ENCODE measurements around the gene SIL1. TPM values are rescaled to one million over a fixed set of nuclear protein-coding genes. Genes with fewer than 3 reads are reported as not detected.

Gene SIL1
- total RNA-seq, 3 donors from 2014 or later (not counting 1 experiment from before 2014, with no cell fraction given), result 16.9 to 22.5 (median 22.4) TPM

- H3K27me3 Mint-ChIP-seq (ENCODE audit: low read depth in 2 of 2), result no peaks in the 10 kb centered on the region
- Histone ChIP-seq H3K27me3 (ENCODE audit: control insufficient read depth, insufficient read depth, low read length) (no peaks in the 10 kb centered on the region), H3K9me3 (ENCODE audit: control insufficient read depth, insufficient read depth, low read length) (no peaks in the 10 kb centered on the region), H3K4me1 (ENCODE audit: control insufficient read depth, insufficient read depth, low read length) (no peaks in the 10 kb centered on the region), H3K4me3 (ENCODE audit: low read length) (no peak overlapping the region), H3K36me3 (ENCODE audit: control insufficient read depth, insufficient read depth, low read length) (no peaks in the 10 kb centered on the region), H3K27ac (ENCODE audit: low read length) (no peak overlapping the region)
- TF ChIP-seq CTCF (IDR thresholded peaks at IDR 0.05), result no peak
- intact Hi-C loops (cut with micrococcal nuclease), result no loop called here
- DNase-seq, result no peak
- ATAC-seq, result no peak
- WGBS (ENCODE audit: insufficient coverage), result no CpG with 5 or more reads among the region's 1 CpG
- H3K9me3 Mint-ChIP-seq, result no peaks in the 10 kb centered on the region
- H3K4me1 Mint-ChIP-seq, result peaks cover 5 to 11% of the 10 kb centered on the region in 2 donors
- no peak overlapping the region for H3K27ac Mint-ChIP-seq
- H3K36me3 Mint-ChIP-seq, result no peaks in the 10 kb centered on the region
- no peak overlapping the region for H3K4me3 Mint-ChIP-seq
Observed at GRCh38 chr5:139094154-139095131, 103.7 kb downstream of the SIL1 start.

- no peak for ATAC-seq
Observed at GRCh38 chr5:139092741-139093343, 105.3 kb downstream of the SIL1 start.

GRCh38 chr5:139091439-139092156 is 106.6 kb downstream of the SIL1 start:
- no peak overlapping the region for H3K27ac Mint-ChIP-seq
- no peaks in the 10 kb centered on the region for H3K9me3 Mint-ChIP-seq
- Histone ChIP-seq H3K4me1 (ENCODE audit: control insufficient read depth, insufficient read depth, low read length) (no peaks in the 10 kb centered on the region), H3K27ac (ENCODE audit: low read length) (no peak overlapping the region), H3K9me3 (ENCODE audit: control insufficient read depth, insufficient read depth, low read length) (no peaks in the 10 kb centered on the region), H3K36me3 (ENCODE audit: control insufficient read depth, insufficient read depth, low read length) (no peaks in the 10 kb centered on the region), H3K27me3 (ENCODE audit: control insufficient read depth, insufficient read depth, low read length) (no peaks in the 10 kb centered on the region), H3K4me3 (ENCODE audit: low read length) (no peak overlapping the region)
- DNase-seq (no peak), ATAC-seq (no peak)
- no peak for TF ChIP-seq CTCF (IDR thresholded peaks at IDR 0.05)
- WGBS (ENCODE audit: insufficient coverage), result 46% methylated on average over 2 of the region's 5 CpGs
- no peaks in the 10 kb centered on the region for H3K36me3 Mint-ChIP-seq
- H3K4me3 Mint-ChIP-seq, result no peak overlapping the region
- H3K27me3 Mint-ChIP-seq (ENCODE audit: low read depth in 2 of 2), result no peaks in the 10 kb centered on the region
- peaks cover 14 to 20% of the 10 kb centered on the region in 2 donors for H3K4me1 Mint-ChIP-seq
- intact Hi-C loops (cut with micrococcal nuclease), result no loop called here

More at GRCh38 chr5:139092741-139093343, 105.3 kb downstream of the SIL1 start:
- H3K27ac ChIP-seq (ENCODE audit: low read length), result no peak overlapping the region
- TF ChIP-seq CTCF (IDR thresholded peaks at IDR 0.05), result no peak
- 89% methylated on average over 5 of the region's 5 CpGs for WGBS (ENCODE audit: insufficient coverage)
- H3K4me3 ChIP-seq (ENCODE audit: low read length), result no peak overlapping the region
- H3K9me3 Mint-ChIP-seq, result no peaks in the 10 kb centered on the region
- peaks cover 14 to 20% of the 10 kb centered on the region in 2 donors for H3K4me1 Mint-ChIP-seq
- intact Hi-C loops (cut with micrococcal nuclease), result no loop called here
- H3K36me3 Mint-ChIP-seq, result no peaks in the 10 kb centered on the region
- H3K27me3 Mint-ChIP-seq (ENCODE audit: low read depth in 2 of 2), result no peaks in the 10 kb centered on the region
- no peak for DNase-seq
- no peak overlapping the region for H3K27ac Mint-ChIP-seq
- H3K27me3 ChIP-seq (ENCODE audit: control insufficient read depth, insufficient read depth, low read length), result no peaks in the 10 kb centered on the region
- H3K9me3 ChIP-seq (ENCODE audit: control insufficient read depth, insufficient read depth, low read length), result no peaks in the 10 kb centered on the region
- H3K4me1 ChIP-seq (ENCODE audit: control insufficient read depth, insufficient read depth, low read length), result no peaks in the 10 kb centered on the region
- H3K36me3 ChIP-seq (ENCODE audit: control insufficient read depth, insufficient read depth, low read length), result no peaks in the 10 kb centered on the region
- H3K4me3 Mint-ChIP-seq, result no peak overlapping the region

All from natural killer cell (primary cell).